ENCODE measurements around the gene CYP26B1. TPM values are rescaled to one million over a fixed set of nuclear protein-coding genes. Genes with fewer than 3 reads are reported as not detected.

CYP26B1 gene
- total RNA-seq, 1 experiment from 2014 or later, result 1.3 TPM

DNA sequence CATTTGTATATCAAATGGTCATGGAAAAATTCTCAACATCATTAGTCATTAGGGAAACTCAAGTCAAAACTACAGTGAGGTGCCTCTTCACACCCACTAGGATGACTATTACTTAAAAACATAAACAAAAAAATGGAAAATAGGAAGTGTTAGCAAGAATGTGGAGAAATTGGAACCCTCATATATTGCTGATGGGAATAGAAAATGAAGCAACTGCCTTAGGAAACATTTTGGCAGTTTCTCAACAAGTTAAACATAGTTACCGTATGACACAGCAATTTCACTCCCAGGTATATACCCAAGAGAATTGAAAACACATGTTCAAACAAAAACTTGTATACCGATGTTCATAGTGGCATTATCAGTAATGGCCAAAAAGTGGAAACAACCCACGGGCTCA lies 18.1 kb upstream of the CYP26B1 start:
- intact Hi-C loops (cut with micrococcal nuclease; ENCODE audit: unreplicated experiment), result no loop called here
- Histone ChIP-seq H2AFZ (no peak overlapping the region), H3K9me3 (ENCODE audit: insufficient read depth, low read depth) (no peaks in the 10 kb centered on the region), H3K27ac (no peak overlapping the region), H3K79me2 (ENCODE audit: low read depth) (no peaks in the 10 kb centered on the region), H3K27me3 (ENCODE audit: insufficient read depth, low read depth) (no peaks in the 10 kb centered on the region), H3K4me3 (no peak overlapping the region), H4K20me1 (ENCODE audit: insufficient read depth) (no peaks in the 10 kb centered on the region), H3K9me2 (ENCODE audit: insufficient read depth) (no peaks in the 10 kb centered on the region), H3K4me1 (replicated peaks; ENCODE audit: insufficient read depth) (peaks cover 13% of the 10 kb centered on the region), H3K36me3 (ENCODE audit: low read depth) (no peaks in the 10 kb centered on the region), H3K4me2 (no peak overlapping the region), H3F3A (ENCODE audit: insufficient read depth, low read depth) (no peaks in the 10 kb centered on the region)
- no peak for TF ChIP-seq EZH2 (IDR thresholded peaks at IDR 0.05; ENCODE audit: low read depth)
- TF ChIP-seq, protein P1, sequence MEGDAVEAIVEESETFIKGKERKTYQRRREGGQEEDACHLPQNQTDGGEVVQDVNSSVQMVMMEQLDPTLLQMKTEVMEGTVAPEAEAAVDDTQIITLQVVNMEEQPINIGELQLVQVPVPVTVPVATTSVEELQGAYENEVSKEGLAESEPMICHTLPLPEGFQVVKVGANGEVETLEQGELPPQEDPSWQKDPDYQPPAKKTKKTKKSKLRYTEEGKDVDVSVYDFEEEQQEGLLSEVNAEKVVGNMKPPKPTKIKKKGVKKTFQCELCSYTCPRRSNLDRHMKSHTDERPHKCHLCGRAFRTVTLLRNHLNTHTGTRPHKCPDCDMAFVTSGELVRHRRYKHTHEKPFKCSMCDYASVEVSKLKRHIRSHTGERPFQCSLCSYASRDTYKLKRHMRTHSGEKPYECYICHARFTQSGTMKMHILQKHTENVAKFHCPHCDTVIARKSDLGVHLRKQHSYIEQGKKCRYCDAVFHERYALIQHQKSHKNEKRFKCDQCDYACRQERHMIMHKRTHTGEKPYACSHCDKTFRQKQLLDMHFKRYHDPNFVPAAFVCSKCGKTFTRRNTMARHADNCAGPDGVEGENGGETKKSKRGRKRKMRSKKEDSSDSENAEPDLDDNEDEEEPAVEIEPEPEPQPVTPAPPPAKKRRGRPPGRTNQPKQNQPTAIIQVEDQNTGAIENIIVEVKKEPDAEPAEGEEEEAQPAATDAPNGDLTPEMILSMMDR (conservative IDR thresholded peaks at IDR 0.05), result no peak
- BruUV-seq (replicated peaks), result no TSS peak
- ChIA-PET CTCF (no interaction called here), POLR2A (ENCODE audit: unreplicated experiment) (no interaction called here)
- DNase-seq, result no peak

DNA sequence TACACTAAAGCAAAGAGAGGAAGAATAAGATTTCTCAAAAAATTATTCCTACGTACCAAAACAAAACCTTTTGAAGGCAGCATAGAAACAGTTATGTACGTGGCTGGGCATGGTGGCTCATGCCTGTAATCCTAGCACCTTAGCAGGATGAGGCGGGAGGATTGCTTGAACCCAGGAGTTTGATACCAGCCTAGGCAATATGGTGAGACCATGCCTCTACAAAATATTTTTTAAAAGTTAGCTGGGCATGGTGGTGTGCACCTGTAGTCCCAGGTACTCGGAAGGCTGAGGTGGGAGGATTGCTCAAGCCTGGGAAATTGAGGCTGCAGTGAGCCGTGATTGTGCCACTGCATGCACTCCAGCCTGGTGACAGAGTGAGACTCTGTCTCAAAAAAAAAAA lies 14.9 kb upstream of the CYP26B1 start:
- H3K4me1 ChIP-seq (replicated peaks; ENCODE audit: insufficient read depth), result peaks cover 13% of the 10 kb centered on the region
- CTCF ChIA-PET, result no interaction called here
- intact Hi-C loops (cut with micrococcal nuclease; ENCODE audit: unreplicated experiment), result loop anchor here (5.0 kb wide), 1 partner anchor 420 kb away; no protein-coding TSS in a partner anchor
- no peak overlapping the region for H2AFZ ChIP-seq
- H3K36me3 ChIP-seq (ENCODE audit: low read depth), result no peaks in the 10 kb centered on the region
- TF ChIP-seq, protein P1 (conservative IDR thresholded peaks at IDR 0.05), result no peak
- no peak for TF ChIP-seq EZH2 (IDR thresholded peaks at IDR 0.05; ENCODE audit: low read depth)
- no peak overlapping the region for H3K27ac ChIP-seq
- no peak for DNase-seq
- H3K4me3 ChIP-seq, result no peak overlapping the region
- no TSS peak for BruUV-seq (replicated peaks)
- H3K9me2 ChIP-seq (ENCODE audit: insufficient read depth), result no peaks in the 10 kb centered on the region
- no peaks in the 10 kb centered on the region for H3F3A ChIP-seq (ENCODE audit: insufficient read depth, low read depth)
- POLR2A ChIA-PET (ENCODE audit: unreplicated experiment), result no interaction called here
- H3K4me2 ChIP-seq, result no peak overlapping the region
- H3K79me2 ChIP-seq (ENCODE audit: low read depth), result no peaks in the 10 kb centered on the region
- H3K9me3 ChIP-seq (ENCODE audit: insufficient read depth, low read depth), result no peaks in the 10 kb centered on the region
- H3K27me3 ChIP-seq (ENCODE audit: insufficient read depth, low read depth), result no peaks in the 10 kb centered on the region
- H4K20me1 ChIP-seq (ENCODE audit: insufficient read depth), result no peaks in the 10 kb centered on the region

DNA sequence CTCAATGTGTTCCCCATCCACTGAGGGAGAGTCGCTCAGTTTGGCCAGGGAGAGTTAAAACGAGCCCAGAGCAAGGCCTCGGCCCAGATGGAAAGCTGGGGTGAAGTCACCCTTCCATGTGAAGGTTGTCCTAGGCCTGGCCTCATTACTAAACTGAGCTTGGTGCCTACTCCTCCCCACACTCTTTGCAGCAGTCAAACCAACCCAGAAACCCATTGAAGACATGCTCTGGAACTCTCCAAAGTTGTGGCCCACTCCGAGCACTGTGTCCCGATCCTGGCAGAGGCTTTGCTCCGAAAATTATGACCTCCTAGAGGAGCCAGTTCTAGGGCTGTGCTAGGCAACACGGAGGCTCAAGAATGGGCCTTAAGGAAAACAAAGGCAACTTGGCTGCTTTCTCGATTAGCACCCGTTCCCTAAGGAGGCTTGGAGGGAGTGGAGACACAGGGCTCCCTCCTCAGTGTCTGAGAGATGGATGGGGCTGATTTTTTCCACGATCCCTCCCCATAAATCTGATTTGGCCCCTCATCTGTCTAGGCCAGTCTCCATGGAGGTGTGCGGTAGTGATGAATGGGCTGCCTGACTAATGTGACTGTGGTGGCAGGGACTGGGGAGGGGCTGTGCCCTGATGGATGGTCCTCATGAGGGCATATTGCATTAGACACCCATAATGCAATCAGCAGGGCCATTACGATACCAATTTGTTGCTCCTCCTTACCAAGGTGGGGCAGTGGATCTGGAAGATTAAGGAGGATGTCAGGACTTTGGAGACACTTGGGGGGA lies 11.7 kb upstream of the CYP26B1 start:
- peaks cover 8% of the 10 kb centered on the region for H3K4me1 ChIP-seq (replicated peaks; ENCODE audit: insufficient read depth)
- CTCF ChIA-PET, result no interaction called here
- intact Hi-C loops (cut with micrococcal nuclease; ENCODE audit: unreplicated experiment), result no loop called here

More for the DNA sequence above, 11.7 kb upstream of the CYP26B1 start:
- Histone ChIP-seq H3K27ac (no peak overlapping the region), H3K9me2 (ENCODE audit: insufficient read depth) (no peaks in the 10 kb centered on the region), H3K4me3 (no peak overlapping the region), H3K9me3 (ENCODE audit: insufficient read depth, low read depth) (no peaks in the 10 kb centered on the region), H3K79me2 (ENCODE audit: low read depth) (no peaks in the 10 kb centered on the region), H3K27me3 (ENCODE audit: insufficient read depth, low read depth) (no peaks in the 10 kb centered on the region), H3K36me3 (ENCODE audit: low read depth) (no peaks in the 10 kb centered on the region), H4K20me1 (ENCODE audit: insufficient read depth) (no peaks in the 10 kb centered on the region), H3F3A (ENCODE audit: insufficient read depth, low read depth) (no peaks in the 10 kb centered on the region), H3K4me2 (no peak overlapping the region), H2AFZ (no peak overlapping the region)
- no peak for DNase-seq
- POLR2A ChIA-PET (ENCODE audit: unreplicated experiment), result no interaction called here
- BruUV-seq (replicated peaks), result no TSS peak
- TF ChIP-seq, protein P1 (conservative IDR thresholded peaks at IDR 0.05), result no peak
- TF ChIP-seq EZH2 (IDR thresholded peaks at IDR 0.05; ENCODE audit: low read depth), result no peak
